ENCODE measurements around the gene CELF5. TPM values are rescaled to one million over a fixed set of nuclear protein-coding genes. Genes with fewer than 3 reads are reported as not detected.
A peak's percentile ranks its signal among the peaks of the same experiment; 100 is the strongest.

The CELF5 gene
- total RNA-seq: under 1 TPM in 1 of 2 donors, not detected in 1; 0.59 TPM

DNA sequence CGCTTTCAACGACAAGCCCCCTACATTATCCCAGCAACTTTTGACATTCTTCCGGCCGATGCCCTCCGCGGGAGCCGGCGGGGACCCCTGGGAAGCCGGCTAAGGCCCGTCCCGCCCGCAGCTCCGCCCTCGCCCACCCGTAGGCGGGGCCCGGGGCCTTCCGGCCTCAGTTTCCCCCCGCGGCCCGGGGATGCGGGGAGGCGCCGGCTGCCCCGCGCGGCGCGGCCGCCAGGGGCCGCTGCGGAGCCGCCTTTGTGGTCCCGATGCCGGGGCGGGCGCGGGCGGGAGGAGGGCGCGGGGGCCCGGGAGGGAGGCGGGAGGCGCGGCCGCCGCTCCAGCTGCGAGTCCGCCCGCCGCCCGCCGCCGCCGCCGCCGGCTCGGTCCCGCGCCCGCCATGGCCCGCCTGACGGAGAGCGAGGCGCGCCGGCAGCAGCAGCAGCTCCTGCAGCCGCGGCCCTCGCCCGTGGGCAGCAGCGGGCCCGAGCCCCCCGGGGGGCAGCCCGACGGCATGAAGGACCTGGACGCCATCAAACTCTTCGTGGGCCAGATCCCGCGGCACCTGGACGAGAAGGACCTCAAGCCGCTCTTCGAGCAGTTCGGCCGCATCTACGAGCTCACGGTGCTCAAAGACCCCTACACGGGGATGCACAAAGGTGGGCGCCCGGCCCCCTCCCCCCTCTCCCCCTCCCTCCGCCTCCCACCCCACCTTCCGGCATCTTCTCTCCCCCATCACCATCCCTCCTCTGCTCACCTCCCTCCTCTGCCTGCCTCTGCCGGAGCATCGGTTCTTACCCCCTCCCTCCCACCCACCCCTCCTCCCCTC is at the start of gene CELF5:
TSS of gene CELF5 (plus strand) at position 316 of the 823 bp plus-strand sequence. CDS start at position 395, 79 bp downstream.
- DNase-seq (ENCODE audit: low spot score) (no peak), ATAC-seq (peak; percentile 74 to 82)
- Mint-ChIP-seq H3K27ac (no peak within 1 kb of the TSS), H3K36me3 (no peaks in the 10 kb centered on the region), H3K4me1 (ENCODE audit: low read depth in 2 of 2) (no peaks in the 10 kb centered on the region), H3K4me3 (peak within 1 kb of the TSS; percentile 45), H3K9me3 (no peaks in the 10 kb centered on the region), H3K27me3 (peaks cover 12 to 16% of the 10 kb centered on the region in 2 donors)

DNA sequence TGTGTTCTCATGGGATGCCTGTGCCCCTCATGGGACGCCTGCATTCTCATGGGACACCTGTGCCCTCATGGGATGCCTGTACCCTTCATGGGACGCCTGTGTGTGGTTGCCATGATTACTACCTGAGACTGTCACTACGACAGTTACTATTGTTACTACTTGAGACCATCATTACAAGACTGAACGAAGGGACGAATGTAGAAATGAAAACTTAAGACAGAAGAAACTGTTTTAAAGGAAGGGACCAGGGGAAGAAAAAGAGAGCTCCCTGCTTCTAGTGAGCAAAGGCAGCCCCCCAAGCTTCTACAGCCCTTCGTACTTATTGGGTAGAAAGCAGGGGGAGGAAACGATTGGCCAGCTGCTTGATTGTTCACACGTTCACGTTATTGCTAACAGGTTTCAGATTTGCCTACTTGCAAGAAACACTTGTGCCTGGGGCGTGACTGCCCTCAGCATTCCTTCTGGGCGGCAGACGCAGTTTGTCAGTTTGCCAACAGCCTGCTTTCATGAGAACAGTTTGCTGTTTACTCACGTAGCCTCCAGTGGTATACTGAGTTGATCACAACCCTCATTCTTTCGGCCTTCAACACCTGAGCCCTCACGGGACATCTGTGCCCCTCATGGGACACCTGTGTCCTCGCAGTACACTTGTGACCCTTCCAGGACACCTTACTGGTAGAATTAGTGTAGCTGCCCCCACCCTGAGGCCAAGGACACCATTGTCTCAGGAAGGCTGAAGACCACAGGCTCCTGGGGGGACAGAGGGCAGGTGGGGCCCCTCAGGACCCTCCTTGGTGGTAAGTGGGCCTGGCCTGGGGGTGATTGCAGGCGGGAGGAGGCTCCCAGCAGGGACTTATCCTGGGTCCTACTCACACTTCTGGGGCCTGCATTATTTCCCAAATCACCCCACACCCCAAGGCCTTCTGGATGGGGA is 48.4 kb upstream of the CELF5 start:
- no peak for ATAC-seq
- Mint-ChIP-seq H3K4me1 (ENCODE audit: low read depth in 2 of 2) (peaks cover 31 to 33% of the 10 kb centered on the region in 2 donors), H3K4me3 (no peak overlapping the region), H3K27ac (peak overlapping the region; percentile 62 to 82), H3K27me3 (no peaks in the 10 kb centered on the region), H3K9me3 (no peaks in the 10 kb centered on the region), H3K36me3 (no peaks in the 10 kb centered on the region)
- DNase-seq (ENCODE audit: low spot score): no peak

DNA sequence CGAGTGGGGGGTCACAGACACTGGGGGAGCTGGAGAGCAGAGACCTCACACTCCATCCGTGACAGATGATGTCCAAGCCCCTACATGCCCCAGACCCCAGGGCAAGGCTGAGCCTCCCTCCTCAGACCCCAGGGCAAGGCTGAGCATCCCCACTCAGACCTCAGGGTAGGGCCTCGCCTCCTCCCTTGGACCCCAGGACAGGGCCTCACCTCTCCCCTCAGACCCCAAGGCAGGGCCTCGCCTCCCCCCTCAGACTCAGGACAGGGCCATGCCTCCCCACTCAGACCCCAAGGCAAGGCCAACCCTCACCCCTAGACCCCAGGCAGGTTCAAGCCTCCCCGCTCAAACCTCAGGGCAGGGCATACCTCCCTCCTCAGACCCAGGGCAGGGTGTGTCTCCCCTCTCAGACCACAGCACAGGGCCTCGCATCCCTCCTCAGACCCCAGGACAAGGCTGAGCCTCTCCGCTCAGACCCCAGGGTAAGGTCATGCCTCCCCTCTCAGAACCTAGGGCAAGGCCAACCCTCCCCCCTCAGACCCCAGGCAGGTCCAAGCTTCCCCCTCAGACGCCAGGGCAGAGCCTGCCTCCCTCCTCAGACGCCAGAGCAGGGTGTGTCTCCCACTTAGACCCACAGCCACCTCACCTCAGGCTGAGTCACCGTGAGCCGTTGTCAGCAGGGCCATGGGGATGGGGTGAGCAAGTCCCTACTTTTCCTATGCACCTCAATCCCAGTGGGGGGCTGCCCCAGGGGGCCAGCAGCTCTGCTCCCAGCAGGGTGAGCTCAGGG is 47.6 kb upstream of the CELF5 start:
- DNase-seq (ENCODE audit: low spot score) (no peak), ATAC-seq (peak in 1 of 2 donors; percentile 58)
- H3K27ac Mint-ChIP-seq: peak overlapping the region; percentile 62 to 82
- peak overlapping the region; percentile 51 for H3K4me3 Mint-ChIP-seq
- no peaks in the 10 kb centered on the region for H3K9me3 Mint-ChIP-seq
- no peaks in the 10 kb centered on the region for H3K27me3 Mint-ChIP-seq
- H3K4me1 Mint-ChIP-seq (ENCODE audit: low read depth in 2 of 2): peaks cover 31 to 33% of the 10 kb centered on the region in 2 donors
- H3K36me3 Mint-ChIP-seq: no peaks in the 10 kb centered on the region

DNA sequence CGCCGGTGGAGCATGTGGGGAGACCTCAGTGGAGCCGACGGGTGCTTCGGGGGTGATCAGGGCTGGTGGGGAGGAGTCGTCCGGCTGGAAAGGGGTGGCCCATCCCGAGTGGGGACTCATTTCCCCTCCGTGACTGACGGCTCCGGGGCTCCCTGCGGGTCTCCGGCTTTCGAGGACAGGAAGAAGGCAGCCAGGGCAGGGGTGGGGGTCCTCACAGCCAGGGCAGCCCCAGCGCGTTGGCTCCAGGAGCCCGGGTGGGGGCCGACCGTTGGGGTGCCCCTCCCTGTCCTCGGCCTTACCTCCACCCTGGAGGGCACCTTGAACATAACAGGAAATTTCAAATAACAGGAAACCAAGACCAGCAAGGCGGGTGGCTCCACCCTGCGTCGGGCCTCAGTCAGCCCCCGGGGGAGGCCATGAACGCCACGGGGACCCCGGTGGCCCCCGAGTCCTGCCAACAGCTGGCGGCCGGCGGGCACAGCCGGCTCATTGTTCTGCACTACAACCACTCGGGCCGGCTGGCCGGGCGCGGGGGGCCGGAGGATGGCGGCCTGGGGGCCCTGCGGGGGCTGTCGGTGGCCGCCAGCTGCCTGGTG is 46.0 kb upstream of the CELF5 start, which contains the start of gene S1PR4:
TSS of gene S1PR4 (plus strand) at position 393 of the 596 bp plus-strand sequence. CDS start at position 417, 24 bp downstream.
- ATAC-seq: peak; percentile 80 to 81
- Mint-ChIP-seq H3K4me1 (ENCODE audit: low read depth in 2 of 2) (peaks cover 31 to 33% of the 10 kb centered on the region in 2 donors), H3K9me3 (no peaks in the 10 kb centered on the region), H3K27ac (peak within 1 kb of the TSS; percentile 93 to 99), H3K36me3 (no peaks in the 10 kb centered on the region), H3K4me3 (peak within 1 kb of the TSS; percentile 96), H3K27me3 (no peaks in the 10 kb centered on the region)
- no peak for DNase-seq (ENCODE audit: low spot score)

DNA sequence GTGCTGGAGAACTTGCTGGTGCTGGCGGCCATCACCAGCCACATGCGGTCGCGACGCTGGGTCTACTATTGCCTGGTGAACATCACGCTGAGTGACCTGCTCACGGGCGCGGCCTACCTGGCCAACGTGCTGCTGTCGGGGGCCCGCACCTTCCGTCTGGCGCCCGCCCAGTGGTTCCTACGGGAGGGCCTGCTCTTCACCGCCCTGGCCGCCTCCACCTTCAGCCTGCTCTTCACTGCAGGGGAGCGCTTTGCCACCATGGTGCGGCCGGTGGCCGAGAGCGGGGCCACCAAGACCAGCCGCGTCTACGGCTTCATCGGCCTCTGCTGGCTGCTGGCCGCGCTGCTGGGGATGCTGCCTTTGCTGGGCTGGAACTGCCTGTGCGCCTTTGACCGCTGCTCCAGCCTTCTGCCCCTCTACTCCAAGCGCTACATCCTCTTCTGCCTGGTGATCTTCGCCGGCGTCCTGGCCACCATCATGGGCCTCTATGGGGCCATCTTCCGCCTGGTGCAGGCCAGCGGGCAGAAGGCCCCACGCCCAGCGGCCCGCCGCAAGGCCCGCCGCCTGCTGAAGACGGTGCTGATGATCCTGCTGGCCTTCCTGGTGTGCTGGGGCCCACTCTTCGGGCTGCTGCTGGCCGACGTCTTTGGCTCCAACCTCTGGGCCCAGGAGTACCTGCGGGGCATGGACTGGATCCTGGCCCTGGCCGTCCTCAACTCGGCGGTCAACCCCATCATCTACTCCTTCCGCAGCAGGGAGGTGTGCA is 45.3 kb upstream of the CELF5 start:
- Mint-ChIP-seq H3K27me3 (no peaks in the 10 kb centered on the region), H3K4me3 (peak overlapping the region; percentile 96), H3K27ac (peak overlapping the region; percentile 93 to 99), H3K9me3 (no peaks in the 10 kb centered on the region), H3K4me1 (ENCODE audit: low read depth in 2 of 2) (peaks cover 34 to 38% of the 10 kb centered on the region in 2 donors), H3K36me3 (no peaks in the 10 kb centered on the region)
- DNase-seq (ENCODE audit: low spot score): no peak
- peak; percentile 41 to 73 for ATAC-seq

DNA sequence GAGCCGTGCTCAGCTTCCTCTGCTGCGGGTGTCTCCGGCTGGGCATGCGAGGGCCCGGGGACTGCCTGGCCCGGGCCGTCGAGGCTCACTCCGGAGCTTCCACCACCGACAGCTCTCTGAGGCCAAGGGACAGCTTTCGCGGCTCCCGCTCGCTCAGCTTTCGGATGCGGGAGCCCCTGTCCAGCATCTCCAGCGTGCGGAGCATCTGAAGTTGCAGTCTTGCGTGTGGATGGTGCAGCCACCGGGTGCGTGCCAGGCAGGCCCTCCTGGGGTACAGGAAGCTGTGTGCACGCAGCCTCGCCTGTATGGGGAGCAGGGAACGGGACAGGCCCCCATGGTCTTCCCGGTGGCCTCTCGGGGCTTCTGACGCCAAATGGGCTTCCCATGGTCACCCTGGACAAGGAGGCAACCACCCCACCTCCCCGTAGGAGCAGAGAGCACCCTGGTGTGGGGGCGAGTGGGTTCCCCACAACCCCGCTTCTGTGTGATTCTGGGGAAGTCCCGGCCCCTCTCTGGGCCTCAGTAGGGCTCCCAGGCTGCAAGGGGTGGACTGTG is 44.6 kb upstream of the CELF5 start:
- H3K4me1 Mint-ChIP-seq (ENCODE audit: low read depth in 2 of 2): peaks cover 41 to 45% of the 10 kb centered on the region in 2 donors
- no peaks in the 10 kb centered on the region for H3K27me3 Mint-ChIP-seq
- H3K9me3 Mint-ChIP-seq: no peaks in the 10 kb centered on the region
- peak; percentile 58 to 61 for ATAC-seq
- peak overlapping the region; percentile 96 for H3K4me3 Mint-ChIP-seq
- H3K36me3 Mint-ChIP-seq: no peaks in the 10 kb centered on the region
- H3K27ac Mint-ChIP-seq: peak overlapping the region; percentile 93 to 99
- DNase-seq (ENCODE audit: low spot score): no peak

DNA sequence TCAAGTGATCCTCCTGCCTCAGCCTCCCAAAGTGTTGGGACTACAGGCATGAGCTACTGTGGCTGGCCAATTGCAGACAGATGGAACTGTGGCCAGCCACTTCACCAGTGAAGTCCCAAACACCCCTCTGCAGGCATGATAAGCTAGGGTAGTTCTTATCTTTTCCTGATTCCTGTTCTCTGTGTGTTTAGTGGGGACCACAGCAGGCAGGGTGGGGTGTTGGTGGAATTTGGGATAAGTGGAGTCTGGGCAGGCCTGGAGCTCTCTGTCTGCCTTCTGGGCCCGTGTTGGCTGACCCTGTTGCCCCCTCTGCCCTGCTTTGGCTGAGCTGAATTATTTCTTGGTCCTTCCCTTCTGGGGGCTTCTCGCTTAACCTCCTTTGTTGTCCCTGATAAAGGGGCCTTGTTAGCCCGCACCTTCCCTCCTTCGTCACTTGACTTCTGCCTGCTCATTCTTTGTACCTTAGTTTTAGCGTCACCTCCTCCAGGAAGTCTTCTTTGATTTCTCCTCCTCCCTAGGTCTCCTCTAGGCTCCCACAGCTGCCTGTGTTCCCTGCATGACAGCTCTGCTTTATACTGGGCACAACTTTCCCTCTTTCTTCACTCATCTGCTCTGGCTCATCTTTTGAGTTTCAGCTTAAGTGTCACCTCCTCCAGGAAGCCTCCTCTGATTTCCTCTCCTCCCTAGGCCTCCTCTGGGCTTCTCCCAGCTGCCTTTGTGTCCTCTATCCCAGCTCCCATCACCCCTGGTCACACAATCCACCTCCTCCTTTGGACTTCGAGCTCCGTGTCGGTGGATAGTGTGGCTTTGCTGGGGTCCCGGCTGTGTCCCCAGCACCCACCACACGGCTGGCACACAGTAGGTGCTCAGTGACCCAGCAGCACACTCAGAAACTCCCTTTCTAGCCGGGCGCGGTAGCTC is 40.5 kb upstream of the CELF5 start:
- no peaks in the 10 kb centered on the region for H3K9me3 Mint-ChIP-seq
- H3K27me3 Mint-ChIP-seq: no peaks in the 10 kb centered on the region
- peak overlapping the region; percentile 97 for H3K27ac Mint-ChIP-seq
- peaks cover 51 to 54% of the 10 kb centered on the region in 2 donors for H3K4me1 Mint-ChIP-seq (ENCODE audit: low read depth in 2 of 2)
- peak overlapping the region; percentile 93 for H3K4me3 Mint-ChIP-seq
- DNase-seq (ENCODE audit: low spot score) (no peak), ATAC-seq (no peak)
- H3K36me3 Mint-ChIP-seq: no peaks in the 10 kb centered on the region

DNA sequence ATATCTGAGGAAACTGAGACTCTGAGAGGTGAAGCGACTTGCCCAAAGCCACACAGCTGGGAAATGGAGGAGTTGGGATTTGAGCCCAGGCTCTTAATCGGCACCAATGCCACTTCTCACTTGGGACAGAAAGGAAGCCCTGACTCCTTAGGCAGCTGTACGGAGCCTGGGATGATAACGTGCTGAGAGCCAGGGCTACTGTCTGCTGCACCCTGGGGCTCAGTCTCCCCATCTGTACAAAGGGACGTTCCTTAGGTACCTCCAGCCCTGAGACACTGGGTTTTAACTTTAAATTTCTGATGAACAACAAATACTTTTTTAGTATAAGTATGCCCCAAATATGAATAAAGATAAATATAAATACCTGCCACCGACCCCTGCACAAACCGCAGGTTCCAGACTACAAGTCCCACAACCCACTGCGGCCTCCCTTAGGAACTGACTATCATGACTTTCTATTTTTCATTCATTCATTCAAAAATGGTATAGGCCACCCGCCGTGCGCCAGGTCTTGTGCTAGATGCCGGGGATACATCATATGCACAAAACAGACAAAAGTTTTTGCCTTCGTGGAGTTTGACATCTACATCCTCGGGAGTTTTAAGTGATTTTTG is 39.5 kb upstream of the CELF5 start:
- ATAC-seq (peak; percentile 29 to 34), DNase-seq (ENCODE audit: low spot score) (no peak)
- Mint-ChIP-seq H3K27ac (peak overlapping the region; percentile 97), H3K36me3 (no peaks in the 10 kb centered on the region), H3K9me3 (no peaks in the 10 kb centered on the region), H3K4me3 (peak overlapping the region; percentile 93), H3K27me3 (no peaks in the 10 kb centered on the region), H3K4me1 (ENCODE audit: low read depth in 2 of 2) (peaks cover 46 to 49% of the 10 kb centered on the region in 2 donors)

DNA sequence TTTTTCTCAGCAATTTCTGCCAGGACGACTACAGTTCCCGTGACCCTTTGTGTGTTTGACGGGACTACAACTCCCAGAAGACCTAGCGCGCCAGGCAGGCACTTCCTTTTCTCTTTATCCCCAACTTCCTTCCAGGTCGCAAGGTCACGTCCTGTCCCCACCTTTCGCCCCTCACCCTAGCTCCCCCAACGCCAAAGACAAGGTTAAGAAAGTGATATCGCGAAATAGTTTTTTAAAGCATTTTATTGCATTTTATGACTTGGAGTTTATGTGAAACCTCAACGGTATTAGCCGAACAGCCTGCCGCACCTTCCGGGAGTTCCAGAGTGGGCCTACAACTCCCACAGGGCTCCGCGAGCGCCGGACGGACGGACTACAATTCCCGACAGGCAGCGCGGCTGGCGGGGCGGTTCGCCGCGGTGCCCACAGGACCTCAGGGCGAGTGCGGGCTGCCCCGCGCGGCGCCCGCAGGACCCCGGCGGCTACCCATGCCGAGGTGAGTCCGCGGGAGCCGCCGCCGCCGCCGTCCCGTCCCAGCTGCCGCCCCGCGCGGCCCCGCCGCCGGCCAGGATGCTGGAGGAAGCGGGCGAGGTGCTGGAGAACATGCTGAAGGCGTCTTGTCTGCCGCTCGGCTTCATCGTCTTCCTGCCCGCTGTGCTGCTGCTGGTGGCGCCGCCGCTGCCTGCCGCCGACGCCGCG is 38.9 kb upstream of the CELF5 start, which contains the start of gene NCLN:
TSS of gene NCLN (plus strand) at position 470 of the 699 bp plus-strand sequence. CDS start at position 571, 101 bp downstream.
- H3K27ac Mint-ChIP-seq: peak within 1 kb of the TSS; percentile 97
- peaks cover 41 to 43% of the 10 kb centered on the region in 2 donors for H3K4me1 Mint-ChIP-seq (ENCODE audit: low read depth in 2 of 2)
- H3K9me3 Mint-ChIP-seq: no peaks in the 10 kb centered on the region
- ATAC-seq (peak; percentile 95 to 97), DNase-seq (ENCODE audit: low spot score) (peak; percentile 96)
- H3K27me3 Mint-ChIP-seq: no peaks in the 10 kb centered on the region
- H3K4me3 Mint-ChIP-seq: peak within 1 kb of the TSS; percentile 93
- no peaks in the 10 kb centered on the region for H3K36me3 Mint-ChIP-seq

DNA sequence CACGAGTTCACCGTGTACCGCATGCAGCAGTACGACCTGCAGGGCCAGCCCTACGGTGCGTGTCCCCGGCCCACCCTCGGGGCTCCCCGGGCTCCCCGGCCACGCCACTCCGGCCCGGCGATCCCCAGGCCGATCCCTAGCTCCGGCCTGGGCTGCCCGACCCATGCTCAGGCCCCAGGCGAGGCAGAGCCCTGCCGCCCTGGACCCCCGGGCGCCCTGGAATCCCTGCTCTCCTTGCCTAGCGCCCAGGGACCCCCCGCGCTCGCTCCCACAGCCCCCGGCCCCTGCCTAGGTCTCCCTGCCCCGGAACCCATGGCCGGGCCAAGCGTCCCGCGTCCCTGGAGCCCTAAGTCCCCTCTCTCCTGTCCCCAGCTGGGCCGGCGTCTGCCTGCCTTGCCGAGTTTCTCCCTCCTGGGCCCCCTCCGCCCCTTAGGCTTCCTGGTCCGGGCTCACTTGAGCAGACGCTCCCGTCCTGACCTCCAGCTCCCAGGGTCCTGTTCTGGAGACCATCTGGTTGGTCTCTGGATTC is 38.2 kb upstream of the CELF5 start:
- peak in 1 of 2 donors; percentile 3 for ATAC-seq
- Mint-ChIP-seq H3K27ac (peak overlapping the region; percentile 84 to 88), H3K9me3 (no peaks in the 10 kb centered on the region), H3K36me3 (no peaks in the 10 kb centered on the region), H3K4me1 (ENCODE audit: low read depth in 2 of 2) (peaks cover 40% of the 10 kb centered on the region in 2 donors), H3K27me3 (no peaks in the 10 kb centered on the region), H3K4me3 (peak overlapping the region; percentile 93)
- DNase-seq (ENCODE audit: low spot score): no peak

Data from natural killer cell treated with Interleukin-12 subunit alpha and Interleukin-12 subunit beta and Interleukin-15 and Interleukin-18, amount 100 ng/mL, for 72 hours (primary cell).